Spleen (tissue), 11 donors: ENCODE measurements around the gene TMEM135. TPM values are rescaled to one million over a fixed set of nuclear protein-coding genes. Genes with fewer than 3 reads are reported as not detected.

Experiments used
- DNase-seq: peaks from one replicate; pipeline ENCODE4 v3.0.0-alpha.2; 2020
- H3K27ac ChIP-seq, 8 donors: fragments of 200-600 bp; sonication (generic) in 7 of 8; 1 replicate in 4 of 8; 2 replicates in 4 of 8; pipeline versions ENCODE4 v1.5.0 to v1.8.0; 2016 to 2021; ENCODE audit warnings: inconsistent platforms in 4 of 8, mild to moderate bottlenecking in 4 of 8, moderate library complexity in 1 of 8
- H3K27me3 ChIP-seq, 7 donors: fragments of 200-600 bp; sonication (generic) in 6 of 7; replicated peaks in 1 of 7; 1 replicate in 4 of 7; 2 replicates in 3 of 7; pipeline versions ENCODE4 v1.5.0 to v1.8.0; 2016 to 2021; ENCODE audit warnings: inconsistent platforms in 3 of 7, mild to moderate bottlenecking in 1 of 7
- H3K36me3 ChIP-seq, 6 donors: fragments of 200-600 bp; sonication (generic) in 5 of 6; 1 replicate in 4 of 6; 2 replicates in 2 of 6; pipeline versions ENCODE4 v1.5.0 to v1.8.0; 2016 to 2021; ENCODE audit warnings: inconsistent platforms in 2 of 6
- H3K4me1 ChIP-seq, 6 donors: fragments of 200-600 bp; sonication (generic) in 5 of 6; 1 replicate in 3 of 6; 2 replicates in 3 of 6; pipeline versions ENCODE4 v1.5.0 to v1.8.0; 2016 to 2021; ENCODE audit warnings: inconsistent platforms in 3 of 6
- H3K4me3 ChIP-seq, 8 donors: fragments of 200-600 bp; sonication (generic) in 7 of 8; 1 replicate in 4 of 8; 2 replicates in 4 of 8; pipeline versions ENCODE4 v1.5.0 to v1.8.0; 2016 to 2021; ENCODE audit warnings: inconsistent platforms in 4 of 8, mild to moderate bottlenecking in 4 of 8, moderate library complexity in 2 of 8
- H3K9me3 ChIP-seq, 8 donors: fragments of 200-600 bp; sonication (generic) in 7 of 8; 1 replicate in 4 of 8; 2 replicates in 4 of 8; pipeline versions ENCODE4 v1.5.0 to v1.8.0; 2016 to 2021; ENCODE audit warnings: inconsistent platforms in 4 of 8
- CTCF ChIP-seq, 11 experiments: fragments of 200-600 bp in 7 of 11; fragments of 450-650 bp in 4 of 11; sonication (generic) in 4 of 11; IDR thresholded peaks in 8 of 11; conservative IDR thresholded peaks in 3 of 11; 1 replicate in 7 of 11; 2 replicates in 4 of 11; pipeline versions ENCODE4 v1.4.0 to v1.8.0; 2016 to 2021; ENCODE audit warnings: antibody characterized with exemption in 11 of 11, inconsistent platforms in 4 of 11, mild to moderate bottlenecking in 1 of 11
- POLR2A ChIP-seq, 3 donors: fragments of 450-650 bp; IDR thresholded peaks; one replicate each; pipeline ENCODE4 v1.5.1; 2017; ENCODE audit warnings: antibody characterized with exemption in 3 of 3, mild to moderate bottlenecking in 1 of 3
- POLR2AphosphoS5 ChIP-seq, 3 donors: sonication (generic); formaldehyde crosslinking; IDR thresholded peaks; one replicate each; pipeline ENCODE4 v1.5.1; 2017; ENCODE audit warnings: antibody characterized with exemption in 3 of 3
- WGBS, 5 donors: extraction: QIAGEN DNeasy Blood & Tissue Kit in 3 of 5; methylation state at CpG; one replicate each; pipeline versions ENCODE4 v1.1.5 to v1.1.7; 2013 to 2018; 5-methylcytosine and 5-hydroxymethylcytosine counted together
- intact Hi-C: fragments of 100-400 bp; cut with DNase I; formaldehyde crosslinking; loops from one replicate; pipeline ENCODE4 v1.15.0; 2023; ENCODE audit warnings: low total_unique reads
- polyA plus RNA-seq, 3 donors: library from polyadenylated mRNA; stranded (reverse); fragments of 200-250 nt; gene quantifications; one replicate each; pipeline ENCODE4 v1.2.1, GENCODE V29; 2013
- total RNA-seq, 7 donors: library from RNA; depleted of rRNA in 3 of 7; stranded (reverse); fragments of >200 nt in 3 of 7; fragmentation: NEBNext Ultra II Directional in 4 of 7; extraction: Animal tissue kit (Norgen Biotek cat#: 25700) in 4 of 7; gene quantifications; one replicate each; pipeline versions ENCODE4 v1.1.0 to v1.2.1, GENCODE V29; 2016 to 2021
- donor health status: healthy with polysubstance abuse.
- donor health status: DM: no; HTN: no; CAD: no; lungs with moderate emphysema.
- donor health status: DM: no; HTN: no; CAD: no.
- donor health status: Bipolar disorder and iron deficiency.
- donor health status: healthy.
- donor health status: DM: no; HTN: no; CAD: no.
- donor health status: DM: yes; HTN: yes; CAD: no.

The TMEM135 gene
- total and polyA plus RNA-seq, 10 donors, result 3.5 to 31.7 (median 20.7) TPM

- Histone ChIP-seq H3K27ac (no peak overlapping the region), H3K36me3 (no peaks in the 10 kb centered on the region), H3K4me1 (no peaks in the 10 kb centered on the region), H3K9me3 (no peaks in the 10 kb centered on the region), H3K27me3 (no peaks in the 10 kb centered on the region), H3K4me3 (no peak overlapping the region)
- DNase-seq, result no peak
- TF ChIP-seq POLR2A (IDR thresholded peaks at IDR 0.05) (no peak), CTCF (IDR thresholded peaks at IDR 0.05 in 8 of 11, conservative IDR thresholded peaks at IDR 0.05 in 3 of 11) (no peak), POLR2AphosphoS5 (IDR thresholded peaks at IDR 0.05) (no peak)
- intact Hi-C loops, result no loop called here
- 70 to 82% (median 74%) methylated on average over 3 of the region's 3 CpGs for WGBS, 5 donors
Measured at GRCh38 chr11:87005569-87005921, 32.2 kb upstream of the TMEM135 start.

GRCh38 chr11:87006035-87006434 is 31.7 kb upstream of the TMEM135 start:
- 89 to 96% (median 93%) methylated on average over 4 of the region's 4 CpGs for WGBS, 5 donors
- no peaks in the 10 kb centered on the region for H3K9me3 ChIP-seq
- H3K4me3 ChIP-seq, result no peak overlapping the region
- DNase-seq, result no peak
- no peaks in the 10 kb centered on the region for H3K4me1 ChIP-seq
- H3K27me3 ChIP-seq, result no peaks in the 10 kb centered on the region
- intact Hi-C loops, result no loop called here
- no peaks in the 10 kb centered on the region for H3K36me3 ChIP-seq
- H3K27ac ChIP-seq, result no peak overlapping the region
- TF ChIP-seq CTCF (IDR thresholded peaks at IDR 0.05 in 8 of 11, conservative IDR thresholded peaks at IDR 0.05 in 3 of 11) (no peak), POLR2A (IDR thresholded peaks at IDR 0.05) (no peak), POLR2AphosphoS5 (IDR thresholded peaks at IDR 0.05) (no peak)

GRCh38 chr11:87007963-87008362 is 29.8 kb upstream of the TMEM135 start:
- 81 to 100% (median 95%) methylated on average over 1 of the region's 1 CpG for WGBS, 5 donors

GRCh38 chr11:87012089-87012488 is 25.6 kb upstream of the TMEM135 start:
- Histone ChIP-seq H3K4me1 (no peaks in the 10 kb centered on the region), H3K36me3 (no peaks in the 10 kb centered on the region), H3K9me3 (no peaks in the 10 kb centered on the region), H3K27ac (no peak overlapping the region), H3K27me3 (no peaks in the 10 kb centered on the region), H3K4me3 (no peak overlapping the region)
- TF ChIP-seq POLR2A (IDR thresholded peaks at IDR 0.05), result no peak
- TF ChIP-seq POLR2AphosphoS5 (IDR thresholded peaks at IDR 0.05), result no peak
- TF ChIP-seq CTCF (IDR thresholded peaks at IDR 0.05 in 8 of 11, conservative IDR thresholded peaks at IDR 0.05 in 3 of 11), result no peak
- WGBS, 5 donors, result 76 to 93% (median 84%) methylated on average over 1 of the region's 1 CpG
- intact Hi-C loops, result no loop called here
- DNase-seq, result no peak

More at GRCh38 chr11:87007963-87008362, 29.8 kb upstream of the TMEM135 start:
- H3K9me3 ChIP-seq, result no peaks in the 10 kb centered on the region
- no peak overlapping the region for H3K27ac ChIP-seq
- intact Hi-C loops, result no loop called here
- TF ChIP-seq POLR2AphosphoS5 (IDR thresholded peaks at IDR 0.05) (no peak), CTCF (IDR thresholded peaks at IDR 0.05 in 8 of 11, conservative IDR thresholded peaks at IDR 0.05 in 3 of 11) (no peak), POLR2A (IDR thresholded peaks at IDR 0.05) (no peak)
- H3K27me3 ChIP-seq, result no peaks in the 10 kb centered on the region
- H3K4me1 ChIP-seq, result no peaks in the 10 kb centered on the region
- H3K36me3 ChIP-seq, result no peaks in the 10 kb centered on the region
- H3K4me3 ChIP-seq, result no peak overlapping the region
- DNase-seq, result no peak
